Measurements from ENCODE around the gene KCNE2.
"Not testable (repeated sequence)": the region's sequence is repeated elsewhere in the genome, so short reads cannot be mapped to it uniquely, and the experiment has no call there.

- TF ChIP-seq, protein P1, sequence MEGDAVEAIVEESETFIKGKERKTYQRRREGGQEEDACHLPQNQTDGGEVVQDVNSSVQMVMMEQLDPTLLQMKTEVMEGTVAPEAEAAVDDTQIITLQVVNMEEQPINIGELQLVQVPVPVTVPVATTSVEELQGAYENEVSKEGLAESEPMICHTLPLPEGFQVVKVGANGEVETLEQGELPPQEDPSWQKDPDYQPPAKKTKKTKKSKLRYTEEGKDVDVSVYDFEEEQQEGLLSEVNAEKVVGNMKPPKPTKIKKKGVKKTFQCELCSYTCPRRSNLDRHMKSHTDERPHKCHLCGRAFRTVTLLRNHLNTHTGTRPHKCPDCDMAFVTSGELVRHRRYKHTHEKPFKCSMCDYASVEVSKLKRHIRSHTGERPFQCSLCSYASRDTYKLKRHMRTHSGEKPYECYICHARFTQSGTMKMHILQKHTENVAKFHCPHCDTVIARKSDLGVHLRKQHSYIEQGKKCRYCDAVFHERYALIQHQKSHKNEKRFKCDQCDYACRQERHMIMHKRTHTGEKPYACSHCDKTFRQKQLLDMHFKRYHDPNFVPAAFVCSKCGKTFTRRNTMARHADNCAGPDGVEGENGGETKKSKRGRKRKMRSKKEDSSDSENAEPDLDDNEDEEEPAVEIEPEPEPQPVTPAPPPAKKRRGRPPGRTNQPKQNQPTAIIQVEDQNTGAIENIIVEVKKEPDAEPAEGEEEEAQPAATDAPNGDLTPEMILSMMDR (conservative IDR thresholded peaks at IDR 0.05): not testable (repeated sequence)
- not testable (repeated sequence) for TF ChIP-seq ZFX (IDR thresholded peaks at IDR 0.05)
Measured at GRCh38 chr21:34406102-34406501, 42.3 kb downstream of the KCNE2 start.
